Measurements from ENCODE around the gene RPL11. TPM values are rescaled to one million over a fixed set of nuclear protein-coding genes. Genes with fewer than 3 reads are reported as not detected.
"Not testable (repeated sequence)": the region's sequence is repeated elsewhere in the genome, so short reads cannot be mapped to it uniquely, and the experiment has no call there.

RPL11 gene
- total and polyA plus RNA-seq, 2 of the 8 experiments (the other 6 are each of a cell fraction or from before 2014, with no cell fraction given), result 1,192 to 1,426 TPM

- H2BK12ac ChIP-seq (ENCODE audit: low read depth, low read length); H3K9me3 ChIP-seq (ENCODE audit: insufficient read depth in 2 of 2, low read depth in 1 of 2, low read length in 1 of 2); H3K4ac ChIP-seq (replicated peaks; ENCODE audit: insufficient read length, low read depth, low read length); H4K20me1 ChIP-seq (replicated peaks in 1 of 2; ENCODE audit: control insufficient read depth in 1 of 2, insufficient read depth in 2 of 2, low read length in 2 of 2); H3K23me2 ChIP-seq (ENCODE audit: low read depth, low read length); H2BK15ac ChIP-seq (ENCODE audit: low read length); H2BK120ac ChIP-seq (replicated peaks; ENCODE audit: low read depth, low read length); H2AK5ac ChIP-seq (ENCODE audit: low read depth, low read length); H3K4me2 ChIP-seq (ENCODE audit: insufficient read depth in 1 of 2, low read depth in 2 of 2, low read length in 2 of 2); H3K23ac ChIP-seq (ENCODE audit: insufficient read length); H2BK5ac ChIP-seq (ENCODE audit: low read depth, low read length); H3K4me1 ChIP-seq (replicated peaks in 1 of 4; ENCODE audit: control insufficient read depth in 3 of 4, insufficient read depth in 4 of 4, low read length in 3 of 4); H3K4me3 ChIP-seq (ENCODE audit: extremely low read depth in 1 of 4, insufficient read depth in 2 of 4, low read depth in 3 of 4, low read length in 4 of 4); H2AFZ ChIP-seq (ENCODE audit: low read length); DNase-seq (ENCODE audit: low read depth in 1 of 2, low spot score in 2 of 2); H4K5ac ChIP-seq (ENCODE audit: insufficient read length, low read depth, low read length); H3K56ac ChIP-seq (replicated peaks; ENCODE audit: insufficient read length, low read depth, low read length); H4K8ac ChIP-seq (ENCODE audit: extremely low read depth, insufficient read depth, low read length); H3K79me1 ChIP-seq (ENCODE audit: low read depth, low read length); FAIRE-seq; H3K14ac ChIP-seq (ENCODE audit: insufficient read length); H3K9ac ChIP-seq (replicated peaks in 1 of 4; ENCODE audit: extremely low read depth in 1 of 4, low read depth in 3 of 4, low read length in 3 of 4); CTCF ChIA-PET (ENCODE audit: partially characterized antibody); POLR2A ChIA-PET (ENCODE audit: partially characterized antibody); H3K27ac ChIP-seq (ENCODE audit: low read depth, low read length); H2BK20ac ChIP-seq (ENCODE audit: low read length); H3K18ac ChIP-seq (ENCODE audit: extremely low read depth, low read length); H3K27me3 ChIP-seq (replicated peaks in 1 of 4; ENCODE audit: control insufficient read depth in 3 of 4, extremely low read depth in 1 of 4, insufficient read depth in 3 of 4, low read length in 3 of 4); H4K91ac ChIP-seq (replicated peaks; ENCODE audit: insufficient read length, low read length): not testable (repeated sequence)
- Histone ChIP-seq H3K79me2 (ENCODE audit: control insufficient read depth in 1 of 2, insufficient read depth in 2 of 2, low read length in 2 of 2) (peaks cover 17 to 18% of the 10 kb centered on the region in 2 experiments), H3K36me3 (ENCODE audit: control insufficient read depth in 2 of 4, insufficient read depth in 4 of 4, low read length in 3 of 4) (peaks cover 3 to 11% (median 7%) of the 10 kb centered on the region in 4 experiments; a peak in 7 of 8 replicates)
- WGBS, 2 experiments (ENCODE audit: extremely low coverage in 1 of 2, insufficient coverage in 1 of 2, insufficient read length in 1 of 2, insufficient replicate concordance in 2 of 2, low coverage in 1 of 2, low lambda C conversion rate in 2 of 2, missing lambda C conversion rate in 1 of 2), result 85% methylated on average over 8 of the region's 33 CpGs; no CpG with 5 or more reads in 1 of the 2 experiments
Measured at GRCh38 chr1:23688281-23688680, 3.3 kb upstream of the RPL11 start.

All from H1 (cell line).